NCI-H2081 treated with DMSO at 0.1 percent for 48 hours (cell line): ENCODE measurements around the gene ATG4C.
"Not testable (repeated sequence)": the region's sequence is repeated elsewhere in the genome, so short reads cannot be mapped to it uniquely, and the experiment has no call there.

Experiments
- DNase-seq: peaks from one replicate; lab custom pipeline; 2025; lab: John Stamatoyannopoulos, UW

Gene ATG4C

GRCh38 chr1:62774971-62775595 lies 8.8 kb upstream of the ATG4C start:
- DNase-seq = no peak

GRCh38 chr1:62778208-62778607 lies 5.7 kb upstream of the ATG4C start:
- no peak for DNase-seq

GRCh38 chr1:62781841-62782543 lies 1.9 kb upstream of the ATG4C start:
- no peak for DNase-seq

GRCh38 chr1:62782544-62783212 lies 1.3 kb upstream of the ATG4C start:
- DNase-seq = not testable (repeated sequence)

GRCh38 chr1:62784509-62785365 lies 805 bp downstream of the ATG4C start:
- no peak for DNase-seq

GRCh38 chr1:62790716-62791115 lies 6.8 kb downstream of the ATG4C start:
- no peak for DNase-seq

GRCh38 chr1:62794053-62794452 lies 10.1 kb downstream of the ATG4C start:
- DNase-seq = no peak

GRCh38 chr1:62796221-62796620 lies 12.3 kb downstream of the ATG4C start:
- DNase-seq = no peak

- DNase-seq = no peak
These were observed 15.8 kb downstream of the ATG4C start for GRCh38 chr1:62799688-62800087.

- no peak for DNase-seq
These were observed 16.3 kb downstream of the ATG4C start for GRCh38 chr1:62800281-62800680.

- DNase-seq = no peak
These were observed 16.9 kb downstream of the ATG4C start for GRCh38 chr1:62800825-62801306.

- no peak for DNase-seq
These were observed 25.9 kb downstream of the ATG4C start for GRCh38 chr1:62809788-62810187.

- no peak for DNase-seq
These were observed 26.7 kb downstream of the ATG4C start for GRCh38 chr1:62810420-62811274.

GRCh38 chr1:62823556-62823955 lies 39.6 kb downstream of the ATG4C start:
- DNase-seq = no peak

GRCh38 chr1:62826901-62827300 lies 43.0 kb downstream of the ATG4C start:
- no peak for DNase-seq

GRCh38 chr1:62827786-62828185 lies 43.9 kb downstream of the ATG4C start:
- not testable (repeated sequence) for DNase-seq

- no peak for DNase-seq
These were observed 48.3 kb downstream of the ATG4C start for GRCh38 chr1:62832276-62832675.

- DNase-seq = no peak
These were observed 49.6 kb downstream of the ATG4C start for GRCh38 chr1:62833529-62833928.

- DNase-seq = no peak
These were observed 50.5 kb downstream of the ATG4C start for GRCh38 chr1:62834400-62834961.

- DNase-seq = no peak
These were observed 53.1 kb downstream of the ATG4C start for GRCh38 chr1:62836856-62837540.
